Psoas muscle (tissue), 8 donors: ENCODE results near the gene POU2AF3. TPM values are rescaled to one million over a fixed set of nuclear protein-coding genes. Genes with fewer than 3 reads are reported as not detected.

ENCODE experiments used
- ATAC-seq, 4 donors: fragments of 200-7000 bp; cut with Tn5 transposase; one replicate each; pipeline ENCODE4 v1.9.1; 2020; ENCODE audit warnings: moderate library complexity in 3 of 4, mild to moderate bottlenecking in 2 of 4
- DNase-seq, 2 donors: peaks; one replicate each; pipeline ENCODE4 v3.0.0-alpha.2; 2020
- H3K27ac ChIP-seq: fragments of 200-600 bp; one replicate; pipeline ENCODE4 v1.8.0; 2022
- H3K27me3 ChIP-seq, 3 donors: fragments of 200-600 bp in 1 of 3; one replicate each; pipeline versions ENCODE4 v1.6.1 to v1.8.0; 2013 to 2022; ENCODE audit warnings: low read length in 2 of 3, mild to moderate bottlenecking in 2 of 3, moderate library complexity in 1 of 3; ENCODE audit not compliant: insufficient read depth in 3 of 3
- H3K36me3 ChIP-seq, 2 donors: fragments of 200-600 bp in 1 of 2; one replicate each; pipeline versions ENCODE4 v1.6.1 to v1.8.0; 2013 to 2022; ENCODE audit warnings: low read depth in 1 of 2, mild to moderate bottlenecking in 1 of 2, moderate library complexity in 1 of 2; ENCODE audit not compliant: insufficient read depth in 1 of 2
- H3K4me1 ChIP-seq: fragments of 200-600 bp; one replicate; pipeline ENCODE4 v1.8.0; 2022
- H3K4me3 ChIP-seq: fragments of 200-600 bp; one replicate; pipeline ENCODE4 v1.8.0; 2022; ENCODE audit warnings: mild to moderate bottlenecking
- H3K9me3 ChIP-seq: fragments of 200-600 bp; one replicate; pipeline ENCODE4 v1.8.0; 2022
- WGBS, 3 donors: extraction: QIAGEN DNeasy Blood & Tissue Kit; methylation state at CpG; one replicate each; pipeline versions ENCODE4 v1.1.6 to v1.1.7; 2013; 5-methylcytosine and 5-hydroxymethylcytosine counted together
- intact Hi-C, 2 donors: fragments of 100-400 bp; cut with DNase I; formaldehyde crosslinking; loops; one replicate each; pipeline versions ENCODE4 v1.11.0 to v1.14.2; 2022
- polyA plus RNA-seq, 3 donors: library from polyadenylated mRNA; stranded (reverse); fragments of 200-250 nt; gene quantifications; one replicate each; pipeline ENCODE4 v1.2.3, GENCODE V29; 2013
- total RNA-seq, 4 donors: library from RNA; stranded (reverse); fragmentation: NEBNext Ultra II Directional in 2 of 4; extraction: Animal tissue kit (Norgen Biotek cat#: 25700) in 2 of 4; gene quantifications; one replicate each; pipeline versions ENCODE4 v1.2.1 to v1.2.4, GENCODE V29; 2021 to 2023
- TF ChIP-seq, protein P1 (sequence below): fragments of 200-600 bp; IDR thresholded peaks from one replicate; pipeline ENCODE4 v1.8.0; 2022; ENCODE audit warnings: antibody characterized with exemption
- donor health status: healthy with polysubstance abuse.
- donor health status: DM: no; HTN: no; CAD: no; lungs with moderate emphysema.
- donor health status: Bipolar disorder and iron deficiency.
- donor health status: healthy.
- donor health status: DM: yes; HTN: yes; CAD: no.
- donor health status: DM: no; HTN: no; CAD: no.
- donor health status: DM: no; HTN: no; CAD: no.
- donor health status: DM: yes; HTN: yes; CAD: no.

The POU2AF3 gene
- total and polyA plus RNA-seq, 7 donors: 0.21 to 0.69 (median 0.50) TPM; not detected in 1

DNA sequence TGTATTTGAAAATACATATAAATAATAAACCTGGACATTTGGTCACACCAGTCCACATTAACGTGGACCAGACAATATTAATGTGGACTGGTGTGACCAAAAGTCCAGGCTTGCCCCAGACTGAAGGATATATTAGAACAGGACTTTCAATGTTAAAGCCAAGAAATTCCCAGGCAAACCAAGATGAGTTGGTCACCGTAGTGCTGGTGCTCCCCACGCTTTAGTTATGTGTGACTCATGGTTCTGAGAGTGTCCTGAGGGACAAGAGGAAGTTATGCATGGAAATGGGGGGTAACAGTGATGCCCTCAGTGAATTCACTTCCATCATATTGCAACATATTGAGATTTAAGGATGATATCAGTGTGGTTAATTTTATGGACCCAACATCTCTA lies 49.4 kb downstream of the POU2AF3 start:
- H3K4me1 ChIP-seq: no peaks in the 10 kb centered on the region
- no peaks in the 10 kb centered on the region for H3K9me3 ChIP-seq
- H3K36me3 ChIP-seq: no peaks in the 10 kb centered on the region
- H3K27me3 ChIP-seq: no peaks in the 10 kb centered on the region
- DNase-seq (no peak), ATAC-seq (peak in 3 of 4 donors; percentile 36 to 51 (median 48))
- no peak overlapping the region for H3K4me3 ChIP-seq
- H3K27ac ChIP-seq: no peak overlapping the region
- intact Hi-C loops: no loop called here
- 49 to 73% (median 56%) methylated on average over 3 of the region's 3 CpGs for WGBS, 3 donors
- TF ChIP-seq, protein P1, sequence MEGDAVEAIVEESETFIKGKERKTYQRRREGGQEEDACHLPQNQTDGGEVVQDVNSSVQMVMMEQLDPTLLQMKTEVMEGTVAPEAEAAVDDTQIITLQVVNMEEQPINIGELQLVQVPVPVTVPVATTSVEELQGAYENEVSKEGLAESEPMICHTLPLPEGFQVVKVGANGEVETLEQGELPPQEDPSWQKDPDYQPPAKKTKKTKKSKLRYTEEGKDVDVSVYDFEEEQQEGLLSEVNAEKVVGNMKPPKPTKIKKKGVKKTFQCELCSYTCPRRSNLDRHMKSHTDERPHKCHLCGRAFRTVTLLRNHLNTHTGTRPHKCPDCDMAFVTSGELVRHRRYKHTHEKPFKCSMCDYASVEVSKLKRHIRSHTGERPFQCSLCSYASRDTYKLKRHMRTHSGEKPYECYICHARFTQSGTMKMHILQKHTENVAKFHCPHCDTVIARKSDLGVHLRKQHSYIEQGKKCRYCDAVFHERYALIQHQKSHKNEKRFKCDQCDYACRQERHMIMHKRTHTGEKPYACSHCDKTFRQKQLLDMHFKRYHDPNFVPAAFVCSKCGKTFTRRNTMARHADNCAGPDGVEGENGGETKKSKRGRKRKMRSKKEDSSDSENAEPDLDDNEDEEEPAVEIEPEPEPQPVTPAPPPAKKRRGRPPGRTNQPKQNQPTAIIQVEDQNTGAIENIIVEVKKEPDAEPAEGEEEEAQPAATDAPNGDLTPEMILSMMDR: no peak

DNA sequence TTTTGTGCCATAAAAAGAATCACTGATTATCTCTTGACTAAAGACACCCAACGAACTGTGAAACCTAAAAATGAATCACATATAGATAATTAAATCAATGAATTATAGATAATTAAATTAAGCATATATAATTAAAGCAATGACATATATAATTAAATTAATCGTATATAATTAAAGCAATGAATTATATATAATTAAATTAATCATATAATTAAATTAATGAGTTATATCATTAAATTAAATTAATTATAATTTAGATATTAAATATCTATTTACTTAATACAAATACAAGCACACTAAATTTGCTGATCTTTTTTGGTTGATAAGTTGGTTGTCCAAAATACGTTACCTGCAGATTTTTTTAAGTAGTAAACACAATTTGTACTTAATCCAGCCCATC lies 49.8 kb downstream of the POU2AF3 start:
- H3K27ac ChIP-seq: no peak overlapping the region
- TF ChIP-seq, protein P1: no peak
- no peak for DNase-seq
- H3K9me3 ChIP-seq: no peaks in the 10 kb centered on the region
- H3K4me1 ChIP-seq: no peaks in the 10 kb centered on the region
- intact Hi-C loops: no loop called here
- no peaks in the 10 kb centered on the region for H3K27me3 ChIP-seq
- WGBS, 3 donors: 70 to 91% (median 87%) methylated on average over 3 of the region's 3 CpGs
- ATAC-seq: no peak
- H3K4me3 ChIP-seq: no peak overlapping the region
- H3K36me3 ChIP-seq: no peaks in the 10 kb centered on the region

DNA sequence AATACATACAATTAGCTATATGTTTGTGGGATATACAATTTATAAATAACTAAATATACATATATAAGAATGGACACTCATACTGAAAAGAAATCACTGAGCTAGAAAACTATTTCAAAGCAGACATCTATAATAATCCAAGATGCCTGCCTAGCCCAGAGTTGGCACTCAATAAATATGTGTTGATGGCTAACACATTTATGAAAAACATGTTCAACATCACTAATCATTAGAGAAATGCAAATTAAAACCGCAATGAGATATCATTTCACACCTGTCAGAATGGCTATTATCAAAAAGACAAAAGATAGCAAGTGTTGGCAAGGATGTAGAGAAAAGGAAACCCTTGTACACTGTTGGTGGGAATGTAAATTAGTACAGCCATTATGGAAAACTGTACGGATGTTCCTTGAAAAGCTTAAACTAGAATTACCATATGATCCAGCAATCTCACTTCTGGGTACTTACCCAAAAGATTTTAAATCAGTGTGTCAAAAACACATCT lies 50.9 kb downstream of the POU2AF3 start:
- TF ChIP-seq, protein P1: no peak
- Histone ChIP-seq H3K4me3 (no peak overlapping the region), H3K4me1 (no peaks in the 10 kb centered on the region), H3K27ac (no peak overlapping the region), H3K9me3 (no peaks in the 10 kb centered on the region), H3K36me3 (no peaks in the 10 kb centered on the region), H3K27me3 (no peaks in the 10 kb centered on the region)
- ATAC-seq (no peak), DNase-seq (no peak)
- intact Hi-C loops: no loop called here
- WGBS, 3 donors: 52 to 81% (median 80%) methylated on average over 2 of the region's 2 CpGs

DNA sequence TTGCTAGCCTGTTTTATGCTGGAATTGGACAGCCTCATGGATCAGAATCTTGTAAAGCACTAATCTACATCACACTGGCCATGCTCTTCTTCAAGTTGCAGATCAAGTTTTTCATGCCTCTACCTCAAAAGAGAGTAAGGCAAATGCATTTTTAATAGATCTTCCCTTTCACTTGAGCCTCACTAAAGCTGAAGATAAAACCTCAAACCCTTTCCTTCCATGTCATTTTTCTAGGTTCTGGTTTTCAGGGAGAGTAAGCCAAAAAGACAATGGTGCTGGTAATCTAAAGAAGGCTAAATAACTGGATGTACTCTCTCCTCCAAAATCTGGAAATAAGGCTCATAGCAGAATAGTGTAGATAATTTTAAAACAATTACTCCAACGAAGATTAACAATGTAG lies 52.5 kb downstream of the POU2AF3 start:
- Histone ChIP-seq H3K4me1 (no peaks in the 10 kb centered on the region), H3K36me3 (no peaks in the 10 kb centered on the region), H3K4me3 (no peak overlapping the region), H3K9me3 (no peaks in the 10 kb centered on the region), H3K27me3 (no peaks in the 10 kb centered on the region), H3K27ac (no peak overlapping the region)
- TF ChIP-seq, protein P1: no peak
- intact Hi-C loops: no loop called here
- 65 to 74% (median 68%) methylated on average over 1 of the region's 1 CpG for WGBS, 3 donors
- DNase-seq: no peak
- ATAC-seq: no peak

DNA sequence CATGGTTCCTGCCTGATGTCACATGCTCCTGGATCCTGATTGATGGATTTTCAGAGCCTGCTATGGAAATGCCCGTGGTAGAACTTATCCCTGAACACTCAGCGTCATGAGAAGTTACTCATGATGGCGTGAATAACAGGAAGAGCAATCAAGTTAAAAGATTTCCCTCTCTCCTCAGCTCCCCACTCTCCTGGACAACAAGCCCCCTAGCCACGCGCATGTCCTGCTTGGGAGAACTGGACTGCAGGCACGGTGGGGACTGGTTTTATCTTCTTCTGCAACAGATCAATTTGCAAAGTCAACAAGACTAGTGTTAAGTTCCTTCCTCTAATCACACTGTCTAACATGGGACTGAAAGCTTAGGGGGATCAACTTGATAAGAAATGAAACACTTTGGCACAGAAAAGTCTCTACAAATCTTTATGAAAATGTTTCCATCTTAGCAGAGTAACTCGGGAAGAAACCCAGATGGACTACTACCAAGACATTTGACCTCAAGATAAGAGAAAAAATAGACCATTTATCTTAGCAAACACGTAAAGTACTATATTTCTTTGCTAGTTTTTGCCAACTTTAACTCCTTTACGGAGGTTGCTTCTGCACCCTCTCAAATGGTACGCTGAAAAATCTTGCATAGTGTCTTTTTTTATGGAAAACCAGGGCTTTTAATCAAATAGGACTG lies 53.2 kb downstream of the POU2AF3 start:
- H3K27ac ChIP-seq: no peak overlapping the region
- H3K4me1 ChIP-seq: no peaks in the 10 kb centered on the region
- H3K36me3 ChIP-seq: no peaks in the 10 kb centered on the region
- no peaks in the 10 kb centered on the region for H3K27me3 ChIP-seq
- no peak overlapping the region for H3K4me3 ChIP-seq
- TF ChIP-seq, protein P1: no peak
- no peaks in the 10 kb centered on the region for H3K9me3 ChIP-seq
- intact Hi-C loops: no loop called here
- 65 to 71% (median 66%) methylated on average over 10 of the region's 10 CpGs for WGBS, 3 donors
- no peak for DNase-seq
- no peak for ATAC-seq
